HG03159 (cell line): Measurements from ENCODE around the gene PRKAR1B.
"Not testable (repeated sequence)": the region's sequence is repeated elsewhere in the genome, so short reads cannot be mapped to it uniquely, and the experiment has no call there.

ENCODE experiments used
- ATAC-seq: cut with Tn5 transposase; IDR thresholded peaks from one replicate; pipeline ENCODE4 v1.9.1; 2021; ENCODE audit warnings: mild to moderate bottlenecking, moderate library complexity; ENCODE audit not compliant: unreplicated experiment

Gene PRKAR1B

DNA sequence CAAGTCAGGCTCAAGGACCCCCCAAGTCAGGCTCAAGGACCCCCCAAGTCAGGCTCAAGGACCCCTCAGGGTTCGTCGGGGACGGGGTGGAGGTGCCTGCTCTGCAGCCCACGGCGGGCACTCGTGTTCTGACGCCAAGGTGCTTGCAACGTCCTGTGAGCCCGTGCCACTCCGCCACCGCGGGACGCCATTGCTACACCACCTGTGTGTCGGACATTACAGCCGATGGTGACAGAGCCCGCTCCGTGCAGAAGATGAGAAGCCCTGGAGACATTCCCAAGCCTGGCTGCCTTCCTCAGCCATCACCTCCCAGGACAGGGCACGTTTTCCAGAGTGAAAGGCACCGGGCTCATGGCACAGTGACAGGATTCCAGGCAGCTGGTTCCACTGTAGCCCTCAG is 98.3 kb downstream of the PRKAR1B start:
- no peak for ATAC-seq

GRCh38 chr7:628402-628763 is 98.7 kb downstream of the PRKAR1B start:
- no peak for ATAC-seq

GRCh38 chr7:627661-628401 is 99.2 kb downstream of the PRKAR1B start:
- ATAC-seq, result no peak

- ATAC-seq, result no peak
Observed at GRCh38 chr7:625376-625971, 101.6 kb downstream of the PRKAR1B start.

DNA sequence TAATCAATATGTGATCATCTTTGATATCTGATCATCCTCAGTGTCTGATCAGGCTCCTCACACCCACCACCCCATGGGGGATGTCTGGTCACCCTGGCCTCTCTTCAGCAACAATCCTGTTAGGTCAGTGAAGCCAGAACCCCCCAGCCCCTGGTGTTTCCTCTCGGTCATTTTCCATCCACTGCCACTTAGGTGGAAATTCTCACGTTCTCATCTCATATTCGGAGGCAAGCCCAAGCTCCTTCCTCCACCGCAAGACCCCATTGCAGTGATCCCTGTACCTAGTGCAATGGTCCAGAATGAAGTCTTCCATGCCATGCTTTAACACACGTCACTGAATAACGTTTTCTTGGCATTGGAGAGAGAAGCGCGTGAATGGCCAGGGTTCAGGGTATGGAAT is 103.6 kb downstream of the PRKAR1B start:
- ATAC-seq, result no peak

DNA sequence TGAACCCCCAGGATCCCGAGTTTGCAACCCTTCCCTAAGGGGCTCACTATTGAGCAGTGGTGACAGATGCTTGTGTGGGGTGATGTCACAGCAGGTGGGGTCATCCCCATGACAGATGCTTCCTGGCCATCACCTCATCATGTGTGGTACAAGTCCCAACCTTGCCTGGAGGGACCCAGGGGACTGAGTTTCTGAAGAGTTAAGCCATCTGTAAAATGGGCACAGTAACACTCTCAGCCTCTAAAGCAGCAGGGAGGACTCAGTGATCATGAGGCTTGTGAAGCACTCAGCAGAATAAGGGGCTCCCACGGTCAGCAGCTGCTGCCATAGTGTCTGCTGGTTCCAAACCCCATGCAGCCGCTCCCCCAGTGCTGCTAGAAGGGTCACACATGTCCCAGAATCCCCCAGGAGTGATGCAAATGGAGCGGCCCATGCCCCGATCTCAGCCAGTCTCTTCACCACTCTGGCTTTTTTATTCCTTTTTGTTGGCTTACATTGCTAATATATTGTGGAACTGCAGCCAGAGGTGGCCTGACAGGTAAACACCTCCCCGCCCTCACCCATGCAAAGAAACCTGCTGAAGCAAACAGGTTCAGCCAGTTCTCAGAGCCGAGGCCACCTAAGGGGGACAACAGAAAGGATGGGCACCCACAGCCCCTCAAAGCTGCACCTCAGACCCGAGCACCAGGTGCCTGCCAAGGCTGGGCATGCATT is 105.4 kb downstream of the PRKAR1B start:
- ATAC-seq, result no peak

DNA sequence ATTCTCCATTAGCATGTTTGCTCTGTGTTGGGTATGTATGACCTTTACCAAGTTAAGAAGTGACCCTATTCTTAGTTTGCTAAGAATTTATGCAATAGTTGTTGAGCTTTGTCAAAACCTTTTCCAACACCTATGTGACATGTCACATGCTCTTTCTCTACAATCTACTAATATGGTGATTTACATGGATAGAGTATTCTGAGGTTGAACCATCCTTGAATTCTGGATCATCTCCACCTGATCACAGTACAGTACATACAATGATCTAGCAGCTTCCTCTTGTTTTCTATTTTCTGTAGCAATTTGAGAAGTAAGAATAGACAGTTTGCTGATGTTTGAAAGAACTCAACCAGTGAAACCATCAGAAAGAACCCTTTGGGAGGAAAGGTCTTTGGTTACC is 106.2 kb downstream of the PRKAR1B start:
- no peak for ATAC-seq

DNA sequence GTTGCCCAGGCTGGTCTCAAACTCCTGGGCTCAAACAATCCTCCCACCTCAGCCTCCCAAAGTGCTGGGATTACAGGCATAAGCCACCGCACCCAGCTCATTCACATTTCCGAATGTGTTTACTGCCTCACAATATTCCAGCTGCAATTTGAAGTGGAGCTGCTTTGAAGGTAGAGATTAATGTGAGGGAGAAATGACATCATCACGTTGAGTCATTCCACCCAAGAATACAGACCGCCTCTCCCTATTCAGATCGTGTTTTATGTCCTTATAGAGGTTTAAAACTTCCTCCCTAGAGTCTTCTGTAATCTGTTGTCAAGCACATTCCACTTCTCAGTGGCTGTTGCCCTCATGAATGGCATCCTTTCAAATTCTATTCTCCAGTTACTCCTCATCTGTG is 107.0 kb downstream of the PRKAR1B start:
- no peak for ATAC-seq

DNA sequence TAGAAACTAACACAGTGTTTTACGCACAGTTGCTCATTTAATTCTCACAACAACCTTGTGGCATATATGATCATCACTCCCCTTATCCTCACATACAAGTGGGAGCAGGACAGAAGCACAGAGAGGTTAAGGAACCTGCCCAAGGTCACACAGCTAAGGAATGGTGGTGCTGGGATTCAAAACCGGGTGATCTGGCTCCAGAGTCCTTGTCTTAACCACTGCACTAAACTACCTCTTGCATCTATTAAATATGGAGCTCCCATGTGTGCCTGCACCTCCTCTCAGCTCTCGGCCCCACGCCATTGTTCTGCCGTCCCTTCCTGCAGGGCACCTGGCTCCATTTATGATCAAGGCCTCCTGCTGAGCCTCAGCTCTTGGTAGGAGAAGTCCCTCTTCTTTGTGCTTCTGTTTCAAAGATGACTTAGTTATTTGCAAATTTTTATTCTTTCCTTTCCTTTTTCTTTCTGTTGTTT is 107.7 kb downstream of the PRKAR1B start:
- no peak for ATAC-seq

DNA sequence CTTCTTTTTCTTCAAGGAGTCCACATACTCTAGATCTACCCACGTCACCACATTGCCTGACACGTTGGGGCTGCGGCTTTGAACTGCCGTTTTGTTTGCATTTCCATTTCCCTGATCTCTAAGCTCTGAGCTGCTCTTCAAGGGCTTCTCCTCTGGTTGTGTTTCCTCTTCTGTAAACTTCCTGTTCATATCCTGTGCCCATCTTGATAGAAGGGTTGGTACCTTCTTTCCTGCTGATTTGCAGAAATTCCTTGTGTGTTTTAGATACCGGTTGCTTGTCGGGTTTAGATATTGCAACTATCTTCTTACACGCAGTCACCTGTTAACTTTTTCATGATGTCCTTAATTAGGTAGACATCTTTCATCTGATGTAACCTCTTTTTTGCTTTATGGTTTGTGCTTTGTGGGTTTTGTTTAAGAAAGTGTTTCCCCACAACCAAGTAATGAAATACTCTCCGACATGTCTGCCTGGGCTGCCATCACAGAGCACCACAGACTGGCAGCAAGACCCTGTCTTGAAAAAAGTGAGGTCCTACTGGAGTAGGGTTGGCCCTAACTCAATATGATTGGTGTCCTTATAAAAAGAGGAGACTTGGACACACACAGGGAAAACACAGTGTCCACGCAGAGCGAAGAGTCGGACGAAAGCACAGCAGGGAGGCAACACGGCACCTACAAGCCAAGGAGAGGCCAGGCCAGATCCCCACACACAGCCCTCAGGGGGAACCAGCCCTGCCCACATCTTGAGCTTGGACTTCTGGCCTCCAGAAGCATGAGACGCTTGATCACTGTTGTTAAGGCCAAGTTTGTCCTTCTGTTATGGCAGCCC is 108.3 kb downstream of the PRKAR1B start:
- ATAC-seq, result no peak

GRCh38 chr7:617614-618538 is 109.2 kb downstream of the PRKAR1B start:
- ATAC-seq, result no peak

GRCh38 chr7:613442-614140 is 113.5 kb downstream of the PRKAR1B start:
- no peak for ATAC-seq

- ATAC-seq, result not testable (repeated sequence)
Observed at GRCh38 chr7:611837-612236, 115.2 kb downstream of the PRKAR1B start.

- no peak for ATAC-seq
Observed at GRCh38 chr7:611281-611810, 115.7 kb downstream of the PRKAR1B start.

- ATAC-seq, result no peak
Observed at GRCh38 chr7:610531-611280, 116.4 kb downstream of the PRKAR1B start.

- no peak for ATAC-seq
Observed at GRCh38 chr7:610141-610530, 116.9 kb downstream of the PRKAR1B start.

GRCh38 chr7:609365-609764 is 117.7 kb downstream of the PRKAR1B start:
- no peak for ATAC-seq

DNA sequence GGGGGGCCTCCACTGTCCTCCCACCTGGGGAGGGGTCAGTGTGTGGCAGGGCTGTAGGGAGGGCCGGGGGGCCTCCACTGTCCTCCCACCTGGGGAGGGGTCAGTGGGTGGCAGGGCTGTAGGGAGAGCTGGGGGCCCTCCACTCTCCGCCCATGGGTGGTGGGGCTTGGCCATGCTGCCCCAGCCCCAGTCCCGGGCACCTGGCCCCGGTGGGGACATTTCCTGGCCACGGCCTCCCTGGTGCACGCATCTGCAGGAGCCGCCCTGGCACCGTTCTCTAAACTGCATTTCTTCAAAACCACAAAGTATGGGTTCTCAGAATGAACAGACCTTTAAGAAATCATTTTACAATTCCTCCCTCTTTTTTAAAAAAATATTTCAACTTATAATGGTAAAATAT is 118.1 kb downstream of the PRKAR1B start:
- no peak for ATAC-seq

DNA sequence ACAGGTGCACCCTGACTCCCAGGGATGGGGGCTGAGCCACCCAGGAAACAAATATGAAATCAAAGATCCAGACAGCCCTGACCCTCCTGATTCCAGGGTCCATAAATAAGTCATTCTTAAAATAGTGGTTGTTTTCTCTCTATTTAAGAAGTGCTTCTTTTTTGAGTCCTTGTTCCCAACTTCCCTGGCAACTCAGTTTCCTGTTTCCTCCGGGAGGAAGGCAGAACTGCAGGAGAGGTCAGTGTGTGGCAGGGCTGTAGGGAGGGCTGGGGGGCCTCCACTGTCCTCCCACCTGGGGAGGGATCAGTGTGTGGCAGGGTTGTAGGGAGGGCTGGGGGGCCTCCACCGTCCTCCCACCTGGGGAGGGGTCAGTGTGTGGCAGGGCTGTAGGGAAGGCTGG is 118.7 kb downstream of the PRKAR1B start:
- ATAC-seq, result no peak
